B cell (primary cell): Measurements from ENCODE around the gene APOO. TPM values are rescaled to one million over a fixed set of nuclear protein-coding genes. Genes with fewer than 3 reads are reported as not detected.

Source experiments
- ATAC-seq: fragments of 200-7000 bp; cut with Tn5 transposase; one replicate; pipeline ENCODE4 v1.10.0; 2021; ENCODE audit warnings: low read depth, mild to moderate bottlenecking, moderate number of reproducible peaks, moderate library complexity
- CTCF ChIA-PET: fragments of 350-600 bp; sonication (Branson Sonifier 250); formaldehyde crosslinking; loops from one replicate; lab custom pipeline; 2021; ENCODE audit warnings: antibody characterized with exemption, inconsistent platforms; lab: Charles Lee
- POLR2A ChIA-PET: fragments of 350-600 bp; sonication (Branson Sonifier 250); formaldehyde crosslinking; loops from one replicate; lab custom pipeline; 2021; ENCODE audit warnings: antibody characterized with exemption; lab: Charles Lee
- DNase-seq: peaks from one replicate; pipeline ENCODE4 v3.0.0; 2013
- H2AFZ ChIP-seq: 2 replicates; pipeline ENCODE4 v1.6.1; 2012; ENCODE audit warnings: mild to moderate bottlenecking, low read depth, low read length; ENCODE audit not compliant: insufficient read depth, poor library complexity, severe bottlenecking
- H3K27ac ChIP-seq, 2 donors: 1 replicate in 1 of 2; 2 replicates in 1 of 2; pipeline ENCODE4 v1.5.1; 2012 to 2013; ENCODE audit warnings: low read length in 2 of 2, mild to moderate bottlenecking in 2 of 2, moderate library complexity in 1 of 2
- H3K27me3 ChIP-seq, 4 experiments: fragments of 200-600 bp in 1 of 4; sonication (generic) in 1 of 4; replicated peaks in 1 of 4; 1 replicate in 2 of 4; 2 replicates in 2 of 4; pipeline versions ENCODE4 v1.6.1 to v1.7.0; 2013 to 2016; ENCODE audit warnings: low read length in 3 of 4, mild to moderate bottlenecking in 2 of 4, mixed read lengths in 1 of 4, moderate library complexity in 1 of 4; ENCODE audit not compliant: insufficient read depth in 4 of 4, control insufficient read depth in 3 of 4; ENCODE audit errors: control extremely low read depth in 1 of 4
- H3K36me3 ChIP-seq, 2 experiments: replicated peaks in 1 of 2; 1 replicate in 1 of 2; 2 replicates in 1 of 2; pipeline versions ENCODE4 v1.6.1 to v1.7.1; 2013; ENCODE audit warnings: low read length in 1 of 2; ENCODE audit not compliant: insufficient read depth in 2 of 2, control insufficient read depth in 1 of 2; ENCODE audit errors: control extremely low read depth in 1 of 2, extremely low read depth in 1 of 2
- H3K4me1 ChIP-seq, 2 donors: fragments of 200-600 bp in 1 of 2; sonication (generic) in 1 of 2; 1 replicate in 1 of 2; 2 replicates in 1 of 2; pipeline versions ENCODE4 v1.5.1 to v1.6.1; 2013 to 2017; ENCODE audit warnings: low read length in 2 of 2; ENCODE audit not compliant: control insufficient read depth in 2 of 2, insufficient read depth in 2 of 2
- H3K4me2 ChIP-seq: replicated peaks from 2 replicates; pipeline ENCODE3; 2012; ENCODE audit warnings: mild to moderate bottlenecking, low read depth, low read length; ENCODE audit not compliant: poor library complexity, severe bottlenecking
- H3K4me3 ChIP-seq, 5 experiments: fragments of 200-600 bp in 1 of 5; sonication (generic) in 1 of 5; 1 replicate in 3 of 5; 2 replicates in 2 of 5; pipeline versions ENCODE4 v1.5.1 to v1.7.0; 2011 to 2016; ENCODE audit warnings: low read length in 4 of 5, mild to moderate bottlenecking in 4 of 5, low read depth in 2 of 5, control low read depth in 1 of 5, moderate library complexity in 1 of 5; ENCODE audit not compliant: insufficient read depth in 1 of 5; ENCODE audit errors: control extremely low read depth in 1 of 5, extremely low read depth in 1 of 5
- H3K79me2 ChIP-seq: fragments of 200-600 bp; sonication (generic); one replicate; pipeline ENCODE4 v1.6.0; 2016; ENCODE audit warnings: low read length; ENCODE audit not compliant: control insufficient read depth, insufficient read depth
- H3K9ac ChIP-seq: fragments of 200-600 bp; sonication (generic); 2 replicates; pipeline ENCODE4 v1.6.1; 2017; ENCODE audit warnings: mild to moderate bottlenecking, low read length, moderate library complexity
- H3K9me3 ChIP-seq, 3 donors: one replicate each; pipeline versions ENCODE4 v1.6.1 to v1.7.1; 2013; ENCODE audit warnings: low read length in 2 of 3; ENCODE audit not compliant: control insufficient read depth in 2 of 3, insufficient read depth in 1 of 3; ENCODE audit errors: control extremely low read depth in 1 of 3
- H4K20me1 ChIP-seq: 2 replicates; pipeline ENCODE4 v1.6.0; 2012; ENCODE audit warnings: mild to moderate bottlenecking, low read length; ENCODE audit not compliant: insufficient read depth, control insufficient read depth, poor library complexity, severe bottlenecking
- H3K27ac Mint-ChIP-seq: one replicate; pipeline ENCODE4 v1.8.0; 2021; ENCODE audit warnings: mixed read lengths
- H3K27me3 Mint-ChIP-seq: one replicate; pipeline ENCODE4 v1.8.0; 2021; ENCODE audit warnings: mixed read lengths
- H3K4me1 Mint-ChIP-seq: one replicate; pipeline ENCODE4 v1.8.0; 2021; ENCODE audit warnings: mixed read lengths
- H3K4me3 Mint-ChIP-seq: one replicate; pipeline ENCODE4 v1.8.0; 2021; ENCODE audit warnings: mixed read lengths
- H3K9me3 Mint-ChIP-seq: one replicate; pipeline ENCODE4 v1.8.0; 2022; ENCODE audit warnings: mixed read lengths; ENCODE audit not compliant: insufficient read depth
- EZH2 ChIP-seq: IDR thresholded peaks from 2 replicates; pipeline ENCODE4 v1.6.1; 2012; ENCODE audit warnings: borderline replicate concordance, low read depth, mild to moderate bottlenecking, moderate library complexity, low read length; ENCODE audit not compliant: insufficient read depth, poor library complexity, severe bottlenecking
- WGBS: methylation state at CpG from one replicate; pipeline ENCODE4 v1.1.5; 2013; ENCODE audit warnings: missing lambda C conversion rate; ENCODE audit not compliant: insufficient coverage; 5-methylcytosine and 5-hydroxymethylcytosine counted together
- intact Hi-C: fragments of 100-400 bp; cut with micrococcal nuclease; formaldehyde crosslinking; loops from one replicate; pipeline ENCODE4 v1.10.0; 2022
- polyA plus RNA-seq: library from polyadenylated mRNA; depleted of rRNA; stranded (reverse); fragments of >200 nt; gene quantifications from 2 replicates; pipeline ENCODE4 v1.2.3, GENCODE V29; 2012
- total RNA-seq, 2 donors: library from RNA; stranded (reverse); fragments of 120-200 nt in 1 of 2; gene quantifications; 1 replicate in 1 of 2; 2 replicates in 1 of 2; pipeline versions ENCODE4 v1.2.3 to v1.2.4, GENCODE V29; 2013 to 2022
- TF ChIP-seq, protein P1 (sequence below): fragments of 200-600 bp; IDR thresholded peaks from one replicate; pipeline ENCODE4 v1.8.0; 2022; ENCODE audit warnings: antibody characterized with exemption, mild to moderate bottlenecking

APOO gene
- total and polyA plus RNA-seq, 2 donors (not counting 1 experiment from before 2014, with no cell fraction given) = 4.7 to 7.2 TPM

DNA sequence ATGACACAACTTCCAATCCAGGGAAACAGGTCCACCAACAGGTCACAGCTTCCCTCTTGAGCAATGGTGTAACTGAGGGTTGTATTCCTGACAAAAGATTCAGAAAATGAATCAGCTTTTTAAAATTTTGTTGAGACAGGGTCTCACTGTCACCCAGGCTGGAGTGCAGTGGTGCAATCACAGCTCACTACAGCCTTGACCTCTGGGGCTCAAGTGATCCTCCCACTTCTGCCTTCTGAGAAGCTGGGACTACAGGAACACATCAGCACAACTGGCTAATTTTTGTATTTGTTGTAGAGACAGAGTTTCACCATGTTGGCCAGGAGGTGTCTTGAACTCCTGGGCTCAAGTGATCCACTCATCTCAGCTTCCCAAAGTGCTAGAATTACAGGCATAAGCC, 81.1 kb downstream of the APOO start:
- Histone ChIP-seq H3K9ac (no peak overlapping the region), H3K36me3 (no peaks in the 10 kb centered on the region), H3K27ac (no peak overlapping the region), H3K4me1 (no peaks in the 10 kb centered on the region), H2AFZ (no peak overlapping the region), H4K20me1 (no peaks in the 10 kb centered on the region), H3K9me3 (no peaks in the 10 kb centered on the region), H3K4me3 (no peak overlapping the region), H3K4me2 (no peak overlapping the region), H3K79me2 (no peaks in the 10 kb centered on the region), H3K27me3 (no peaks in the 10 kb centered on the region)
- ATAC-seq = no peak
- H3K27me3 Mint-ChIP-seq = no peaks in the 10 kb centered on the region
- CTCF ChIA-PET = no interaction called here
- no peak for TF ChIP-seq EZH2
- TF ChIP-seq, protein P1, sequence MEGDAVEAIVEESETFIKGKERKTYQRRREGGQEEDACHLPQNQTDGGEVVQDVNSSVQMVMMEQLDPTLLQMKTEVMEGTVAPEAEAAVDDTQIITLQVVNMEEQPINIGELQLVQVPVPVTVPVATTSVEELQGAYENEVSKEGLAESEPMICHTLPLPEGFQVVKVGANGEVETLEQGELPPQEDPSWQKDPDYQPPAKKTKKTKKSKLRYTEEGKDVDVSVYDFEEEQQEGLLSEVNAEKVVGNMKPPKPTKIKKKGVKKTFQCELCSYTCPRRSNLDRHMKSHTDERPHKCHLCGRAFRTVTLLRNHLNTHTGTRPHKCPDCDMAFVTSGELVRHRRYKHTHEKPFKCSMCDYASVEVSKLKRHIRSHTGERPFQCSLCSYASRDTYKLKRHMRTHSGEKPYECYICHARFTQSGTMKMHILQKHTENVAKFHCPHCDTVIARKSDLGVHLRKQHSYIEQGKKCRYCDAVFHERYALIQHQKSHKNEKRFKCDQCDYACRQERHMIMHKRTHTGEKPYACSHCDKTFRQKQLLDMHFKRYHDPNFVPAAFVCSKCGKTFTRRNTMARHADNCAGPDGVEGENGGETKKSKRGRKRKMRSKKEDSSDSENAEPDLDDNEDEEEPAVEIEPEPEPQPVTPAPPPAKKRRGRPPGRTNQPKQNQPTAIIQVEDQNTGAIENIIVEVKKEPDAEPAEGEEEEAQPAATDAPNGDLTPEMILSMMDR = no peak
- POLR2A ChIA-PET = no interaction called here
- H3K27ac Mint-ChIP-seq = no peak overlapping the region
- no peaks in the 10 kb centered on the region for H3K9me3 Mint-ChIP-seq
- intact Hi-C loops = no loop called here
- no peak for DNase-seq
- no peak overlapping the region for H3K4me3 Mint-ChIP-seq
- H3K4me1 Mint-ChIP-seq = no peaks in the 10 kb centered on the region

DNA sequence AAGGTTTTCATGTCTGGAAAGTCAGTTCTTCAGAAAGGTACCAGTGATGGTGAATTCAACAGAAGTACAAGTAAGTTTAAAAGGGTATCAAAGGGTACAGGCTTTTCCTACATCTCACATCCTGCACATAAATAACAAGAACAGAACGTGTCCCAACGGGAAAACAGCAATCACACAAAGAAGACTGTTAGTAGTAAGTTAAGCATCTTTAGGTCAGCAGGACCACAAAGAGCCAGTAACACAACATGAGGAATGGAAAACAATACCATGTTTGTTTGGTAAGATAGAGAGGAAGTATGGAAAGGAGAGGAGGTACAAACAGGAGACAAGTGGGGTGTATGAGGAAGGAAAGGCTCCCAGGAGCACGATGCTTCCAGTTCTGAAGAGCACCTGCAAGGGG, 81.5 kb downstream of the APOO start:
- ATAC-seq (no peak), DNase-seq (no peak)
- H3K9me3 Mint-ChIP-seq = no peaks in the 10 kb centered on the region
- Histone ChIP-seq H3K79me2 (no peaks in the 10 kb centered on the region), H3K27me3 (no peaks in the 10 kb centered on the region), H3K4me3 (no peak overlapping the region), H3K27ac (no peak overlapping the region), H3K9ac (no peak overlapping the region), H3K9me3 (no peaks in the 10 kb centered on the region), H2AFZ (no peak overlapping the region), H3K36me3 (no peaks in the 10 kb centered on the region), H4K20me1 (no peaks in the 10 kb centered on the region), H3K4me1 (no peaks in the 10 kb centered on the region), H3K4me2 (no peak overlapping the region)
- intact Hi-C loops = no loop called here
- TF ChIP-seq EZH2 = no peak
- TF ChIP-seq, protein P1 = no peak
- no peak overlapping the region for H3K4me3 Mint-ChIP-seq
- no peaks in the 10 kb centered on the region for H3K4me1 Mint-ChIP-seq
- no peaks in the 10 kb centered on the region for H3K27me3 Mint-ChIP-seq
- POLR2A ChIA-PET = no interaction called here
- CTCF ChIA-PET = no interaction called here
- no CpG with 5 or more reads among the region's 3 CpGs for WGBS
- H3K27ac Mint-ChIP-seq = no peak overlapping the region
